Measurements from ENCODE around the gene GAB2. TPM values are rescaled to one million over a fixed set of nuclear protein-coding genes. Genes with fewer than 3 reads are reported as not detected.

GAB2 gene
- total and polyA plus RNA-seq, 2 of the 13 experiments (the other 11 are each of a cell fraction or from before 2014, with no cell fraction given) = 4.1 to 8.6 TPM

DNA sequence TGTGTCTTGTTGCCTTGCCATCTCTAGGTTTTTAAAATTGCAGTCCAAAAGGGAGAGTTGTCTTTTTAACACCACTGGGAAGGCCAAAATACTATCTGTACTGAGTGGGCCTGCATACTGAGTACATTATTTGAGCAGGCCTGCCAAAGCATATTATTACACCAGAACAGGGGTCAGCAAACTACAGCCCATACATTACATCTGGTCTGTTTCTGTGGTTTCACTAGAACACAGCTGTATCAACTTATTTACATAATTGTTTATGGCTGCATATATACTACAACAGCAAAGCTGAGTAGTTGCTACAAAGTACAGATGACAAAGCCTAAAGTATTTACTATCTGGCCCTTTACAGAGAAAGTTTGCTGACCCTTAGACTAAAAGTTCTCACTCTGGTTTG is 154.9 kb downstream of the GAB2 start:
- Histone ChIP-seq H3K36me3 (replicated peaks in 1 of 2; ENCODE audit: control insufficient read depth in 1 of 2, insufficient read depth in 2 of 2, low read length in 2 of 2) (no peaks in the 10 kb centered on the region), H3K9me3 (ENCODE audit: low read length) (no peaks in the 10 kb centered on the region), H4K20me1 (ENCODE audit: insufficient read depth, low read length) (no peaks in the 10 kb centered on the region), H3K27me3 (ENCODE audit: control insufficient read depth in 1 of 2, insufficient read depth in 2 of 2, low read length in 2 of 2) (no peaks in the 10 kb centered on the region), H3K4me3 (replicated peaks in 1 of 3; ENCODE audit: insufficient read depth in 1 of 3, low read depth in 2 of 3, low read length in 3 of 3) (no peak overlapping the region), H3K79me2 (ENCODE audit: insufficient read depth, low read length) (no peaks in the 10 kb centered on the region), H2AFZ (ENCODE audit: low read length) (no peak overlapping the region), H3K27ac (ENCODE audit: extremely low read length, insufficient read depth, low read length) (no peak overlapping the region), H3K4me1 (ENCODE audit: insufficient read depth, low read length) (peaks cover 14% of the 10 kb centered on the region), H3K4me2 (ENCODE audit: low read depth, low read length) (no peak overlapping the region), H3K9ac (ENCODE audit: insufficient read depth, low read depth, low read length) (no peak overlapping the region)
- no peak for DNase-seq (ENCODE audit: low spot score)
- ChIA-PET CTCF (ENCODE audit: low intra/inter-chr PET ratio, low total read pairs) (no interaction called here), POLR2A (no interaction called here)
- BruUV-seq (replicated peaks) = no TSS peak
- in situ Hi-C loops (cut with HindIII; ENCODE audit: extremely low pct_ligation_motif_present, low pct_unique_long_range_greater_than_20kb) (no loop called here), intact Hi-C loops (cut with micrococcal nuclease; ENCODE audit: unreplicated experiment) (no loop called here)
- TF ChIP-seq, protein P1, sequence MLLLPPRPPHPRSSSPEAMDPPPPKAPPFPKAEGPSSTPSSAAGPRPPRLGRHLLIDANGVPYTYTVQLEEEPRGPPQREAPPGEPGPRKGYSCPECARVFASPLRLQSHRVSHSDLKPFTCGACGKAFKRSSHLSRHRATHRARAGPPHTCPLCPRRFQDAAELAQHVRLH (CRISPR knock-in tag; IDR thresholded peaks at IDR 0.05; ENCODE audit: borderline replicate concordance, low read depth) = no peak
- TF ChIP-seq FOSL1 (CRISPR knock-in tag; IDR thresholded peaks at IDR 0.05; ENCODE audit: borderline replicate concordance) (no peak), GATAD1 (CRISPR knock-in tag; IDR thresholded peaks at IDR 0.05) (no peak), KLF6 (CRISPR knock-in tag; IDR thresholded peaks at IDR 0.05) (no peak), ZNF101 (CRISPR knock-in tag; IDR thresholded peaks at IDR 0.05; ENCODE audit: borderline replicate concordance, low read depth) (no peak), PHB2 (IDR thresholded peaks at IDR 0.05; ENCODE audit: partially characterized antibody) (no peak)
- TF ChIP-seq, protein P2, sequence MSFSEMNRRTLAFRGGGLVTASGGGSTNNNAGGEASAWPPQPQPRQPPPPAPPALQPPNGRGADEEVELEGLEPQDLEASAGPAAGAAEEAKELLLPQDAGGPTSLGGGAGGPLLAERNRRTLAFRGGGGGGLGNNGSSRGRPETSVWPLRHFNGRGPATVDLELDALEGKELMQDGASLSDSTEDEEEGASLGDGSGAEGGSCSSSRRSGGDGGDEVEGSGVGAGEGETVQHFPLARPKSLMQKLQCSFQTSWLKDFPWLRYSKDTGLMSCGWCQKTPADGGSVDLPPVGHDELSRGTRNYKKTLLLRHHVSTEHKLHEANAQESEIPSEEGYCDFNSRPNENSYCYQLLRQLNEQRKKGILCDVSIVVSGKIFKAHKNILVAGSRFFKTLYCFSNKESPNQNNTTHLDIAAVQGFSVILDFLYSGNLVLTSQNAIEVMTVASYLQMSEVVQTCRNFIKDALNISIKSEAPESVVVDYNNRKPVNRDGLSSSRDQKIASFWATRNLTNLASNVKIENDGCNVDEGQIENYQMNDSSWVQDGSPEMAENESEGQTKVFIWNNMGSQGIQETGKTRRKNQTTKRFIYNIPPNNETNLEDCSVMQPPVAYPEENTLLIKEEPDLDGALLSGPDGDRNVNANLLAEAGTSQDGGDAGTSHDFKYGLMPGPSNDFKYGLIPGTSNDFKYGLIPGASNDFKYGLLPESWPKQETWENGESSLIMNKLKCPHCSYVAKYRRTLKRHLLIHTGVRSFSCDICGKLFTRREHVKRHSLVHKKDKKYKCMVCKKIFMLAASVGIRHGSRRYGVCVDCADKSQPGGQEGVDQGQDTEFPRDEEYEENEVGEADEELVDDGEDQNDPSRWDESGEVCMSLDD (CRISPR knock-in tag; IDR thresholded peaks at IDR 0.05; ENCODE audit: borderline replicate concordance) = no peak
- TF ChIP-seq, protein P3, sequence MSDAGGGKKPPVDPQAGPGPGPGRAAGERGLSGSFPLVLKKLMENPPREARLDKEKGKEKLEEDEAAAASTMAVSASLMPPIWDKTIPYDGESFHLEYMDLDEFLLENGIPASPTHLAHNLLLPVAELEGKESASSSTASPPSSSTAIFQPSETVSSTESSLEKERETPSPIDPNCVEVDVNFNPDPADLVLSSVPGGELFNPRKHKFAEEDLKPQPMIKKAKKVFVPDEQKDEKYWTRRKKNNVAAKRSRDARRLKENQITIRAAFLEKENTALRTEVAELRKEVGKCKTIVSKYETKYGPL (CRISPR knock-in tag; IDR thresholded peaks at IDR 0.05) = no peak
- TF ChIP-seq, protein P4, sequence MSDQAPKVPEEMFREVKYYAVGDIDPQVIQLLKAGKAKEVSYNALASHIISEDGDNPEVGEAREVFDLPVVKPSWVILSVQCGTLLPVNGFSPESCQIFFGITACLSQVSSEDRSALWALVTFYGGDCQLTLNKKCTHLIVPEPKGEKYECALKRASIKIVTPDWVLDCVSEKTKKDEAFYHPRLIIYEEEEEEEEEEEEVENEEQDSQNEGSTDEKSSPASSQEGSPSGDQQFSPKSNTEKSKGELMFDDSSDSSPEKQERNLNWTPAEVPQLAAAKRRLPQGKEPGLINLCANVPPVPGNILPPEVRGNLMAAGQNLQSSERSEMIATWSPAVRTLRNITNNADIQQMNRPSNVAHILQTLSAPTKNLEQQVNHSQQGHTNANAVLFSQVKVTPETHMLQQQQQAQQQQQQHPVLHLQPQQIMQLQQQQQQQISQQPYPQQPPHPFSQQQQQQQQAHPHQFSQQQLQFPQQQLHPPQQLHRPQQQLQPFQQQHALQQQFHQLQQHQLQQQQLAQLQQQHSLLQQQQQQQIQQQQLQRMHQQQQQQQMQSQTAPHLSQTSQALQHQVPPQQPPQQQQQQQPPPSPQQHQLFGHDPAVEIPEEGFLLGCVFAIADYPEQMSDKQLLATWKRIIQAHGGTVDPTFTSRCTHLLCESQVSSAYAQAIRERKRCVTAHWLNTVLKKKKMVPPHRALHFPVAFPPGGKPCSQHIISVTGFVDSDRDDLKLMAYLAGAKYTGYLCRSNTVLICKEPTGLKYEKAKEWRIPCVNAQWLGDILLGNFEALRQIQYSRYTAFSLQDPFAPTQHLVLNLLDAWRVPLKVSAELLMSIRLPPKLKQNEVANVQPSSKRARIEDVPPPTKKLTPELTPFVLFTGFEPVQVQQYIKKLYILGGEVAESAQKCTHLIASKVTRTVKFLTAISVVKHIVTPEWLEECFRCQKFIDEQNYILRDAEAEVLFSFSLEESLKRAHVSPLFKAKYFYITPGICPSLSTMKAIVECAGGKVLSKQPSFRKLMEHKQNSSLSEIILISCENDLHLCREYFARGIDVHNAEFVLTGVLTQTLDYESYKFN (CRISPR knock-in tag; conservative IDR thresholded peaks at IDR 0.05) = no peak
- TF ChIP-seq, protein P5, sequence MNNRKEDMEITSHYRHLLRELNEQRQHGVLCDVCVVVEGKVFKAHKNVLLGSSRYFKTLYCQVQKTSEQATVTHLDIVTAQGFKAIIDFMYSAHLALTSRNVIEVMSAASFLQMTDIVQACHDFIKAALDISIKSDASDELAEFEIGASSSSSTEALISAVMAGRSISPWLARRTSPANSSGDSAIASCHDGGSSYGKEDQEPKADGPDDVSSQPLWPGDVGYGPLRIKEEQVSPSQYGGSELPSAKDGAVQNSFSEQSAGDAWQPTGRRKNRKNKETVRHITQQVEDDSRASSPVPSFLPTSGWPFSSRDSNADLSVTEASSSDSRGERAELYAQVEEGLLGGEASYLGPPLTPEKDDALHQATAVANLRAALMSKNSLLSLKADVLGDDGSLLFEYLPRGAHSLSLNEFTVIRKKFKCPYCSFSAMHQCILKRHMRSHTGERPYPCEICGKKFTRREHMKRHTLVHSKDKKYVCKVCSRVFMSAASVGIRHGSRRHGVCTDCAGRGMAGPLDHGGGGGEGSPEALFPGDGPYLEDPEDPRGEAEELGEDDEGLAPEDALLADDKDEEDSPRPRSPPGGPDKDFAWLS (CRISPR knock-in tag; IDR thresholded peaks at IDR 0.05; ENCODE audit: borderline replicate concordance) = no peak
- FAIRE-seq = no peak
- no peak for ATAC-seq
